K562 (cell line): ENCODE measurements around the gene RPS8. TPM values are rescaled to one million over a fixed set of nuclear protein-coding genes. Genes with fewer than 3 reads are reported as not detected.

ENCODE experiments used
- AFF1 ChIP-seq, 2 experiments: fragments of 450-650 bp; IDR thresholded peaks; 2 replicates each; pipeline ENCODE4 v1.6.1; 2018; ENCODE audit warnings: mild to moderate bottlenecking in 2 of 2, low read depth in 1 of 2; ENCODE audit not compliant: partially characterized antibody in 2 of 2
- HDAC1 ChIP-seq, 2 experiments: fragments of 450-650 bp; IDR thresholded peaks; 2 replicates each; pipeline ENCODE4 v1.6.1; 2016 to 2017; ENCODE audit warnings: inconsistent platforms in 1 of 2, mild to moderate bottlenecking in 1 of 2, moderate library complexity in 1 of 2
- HEY1 ChIP-seq: fragments of 250-450 bp; sonication (Bioruptor Pico); IDR thresholded peaks from 2 replicates; pipeline ENCODE4 v1.5.0; 2020; ENCODE audit warnings: mild to moderate bottlenecking, moderate library complexity, borderline replicate concordance
- MTA2 ChIP-seq: fragments of 450-650 bp; IDR thresholded peaks from 2 replicates; pipeline ENCODE4 v1.6.1; 2016; ENCODE audit warnings: low read depth
- REST ChIP-seq, 2 experiments: fragments of 450-650 bp; formaldehyde crosslinking in 1 of 2; IDR thresholded peaks; 2 replicates each; pipeline versions ENCODE4 v1.4.0 to v1.6.1; 2014 to 2020; ENCODE audit warnings: mild to moderate bottlenecking in 2 of 2, borderline replicate concordance in 1 of 2, low read depth in 1 of 2
- SIN3B ChIP-seq: fragments of 450-650 bp; IDR thresholded peaks from 2 replicates; pipeline ENCODE4 v1.6.1; 2017; ENCODE audit warnings: low read depth, mild to moderate bottlenecking, moderate library complexity
- USF2 ChIP-seq: sonication (generic); formaldehyde crosslinking; IDR thresholded peaks from 2 replicates; pipeline ENCODE4 v1.5.0; 2020; ENCODE audit warnings: missing genetic modification reagents
- ZNF134 ChIP-seq: fragments of 250-450 bp; sonication (Bioruptor Pico); conservative IDR thresholded peaks from 2 replicates; pipeline ENCODE4 v1.4.0; 2020
- ZNF217 ChIP-seq: sonication (generic); formaldehyde crosslinking; IDR thresholded peaks from 2 replicates; pipeline ENCODE4 v1.8.0; 2022; ENCODE audit warnings: mild to moderate bottlenecking, missing genetic modification reagents
- polyA plus RNA-seq, 8 experiments: library from polyadenylated mRNA; depleted of rRNA in 4 of 8; stranded (reverse) in 5 of 8; unstranded in 3 of 8; fragments of >200 nt; fragmentation: Nextera tagmentation in 2 of 8; fragmentation: Illumina TruSeq in 1 of 8; extraction: Ambion mirVana in 2 of 8; extraction: Trizol in 1 of 8; gene quantifications; 2 replicates each; pipeline versions ENCODE4 v1.2.1 to v1.2.3, GENCODE V29; 2011 to 2014; ENCODE audit warnings: inconsistent platforms in 1 of 8, missing spikeins in 1 of 8
- total RNA-seq, 7 experiments: library from RNA; depleted of rRNA in 6 of 7; stranded (reverse); fragments of >200 nt in 6 of 7; fragmentation: Illumina TruSeq in 2 of 7; extraction: Trizol in 2 of 7; gene quantifications; 2 replicates each; pipeline versions ENCODE4 v1.2.1 to v1.2.3, GENCODE V29; 2011 to 2021; ENCODE audit warnings: low replicate concordance in 1 of 7
- TF ChIP-seq, protein P1 (sequence below): fragments of 250-450 bp; sonication (Bioruptor Pico); IDR thresholded peaks from 2 replicates; pipeline ENCODE4 v1.4.0; 2020; ENCODE audit warnings: mild to moderate bottlenecking, moderate library complexity, borderline replicate concordance

RPS8 gene
- total and polyA plus RNA-seq, 9 of the 15 experiments (the other 6 are each of a cell fraction or from before 2014, with no cell fraction given): 2,431 to 4,168 (median 3,109) TPM

DNA sequence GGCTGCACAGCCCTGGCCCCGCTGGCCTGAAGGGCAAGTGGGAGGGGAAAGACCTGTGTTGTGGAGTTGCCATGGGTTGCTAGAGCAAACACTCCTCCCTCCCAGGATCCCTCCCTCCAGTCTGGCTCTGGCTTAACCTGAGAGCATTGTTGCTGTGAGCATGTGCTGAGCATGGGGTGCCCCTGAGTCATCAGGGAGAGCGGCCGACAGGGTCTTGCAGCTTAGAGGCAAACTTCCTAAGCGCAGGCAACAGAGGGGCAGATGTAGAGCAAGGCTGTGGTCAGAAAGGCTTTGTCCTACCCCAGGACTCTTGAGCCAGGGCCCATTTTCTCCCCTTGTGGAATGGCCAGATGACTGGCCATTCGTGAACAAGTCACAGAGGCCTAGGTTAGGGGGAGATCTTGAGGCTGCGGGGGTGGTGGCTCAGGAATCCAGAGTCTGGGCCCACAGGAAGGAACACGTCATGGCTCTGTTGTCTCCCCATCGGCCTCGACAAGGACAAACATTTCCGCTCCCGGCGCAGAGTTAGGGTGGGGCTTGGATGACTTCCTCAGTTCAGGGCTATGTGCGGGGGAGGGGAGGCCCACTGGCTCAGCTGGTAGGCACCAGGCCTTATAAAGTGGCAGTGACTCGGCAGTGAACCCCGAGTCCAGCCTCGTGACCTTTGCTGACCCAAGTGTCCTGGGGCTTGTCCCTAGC is 32.2 kb downstream of the RPS8 start (continued):
- TF ChIP-seq AFF1 (IDR thresholded peaks at IDR 0.05; ENCODE audit: low read depth in 1 of 2, partially characterized antibody in 2 of 2) (peak; percentile 73 to 91), SIN3B (no peak), HEY1 (CRISPR knock-in tag) (no peak; the same call in 1 of the 2 replicates), MTA2 (peak; percentile 5; the same call in 1 of the 2 replicates), ZNF217 (CRISPR knock-in tag) (no peak), HDAC1 (IDR thresholded peaks at IDR 0.05) (peak in 1 of 2 experiments; percentile 78; a peak in 2 of 4 replicates), USF2 (CRISPR knock-in tag) (no peak), ZNF134 (CRISPR knock-in tag) (peak; percentile 78), REST (IDR thresholded peaks at IDR 0.05; ENCODE audit: borderline replicate concordance) (no peak; the same call in 1 of the 2 replicates), REST (CRISPR knock-in tag; IDR thresholded peaks at IDR 0.05; ENCODE audit: low read depth) (no peak)
- TF ChIP-seq, protein P1, sequence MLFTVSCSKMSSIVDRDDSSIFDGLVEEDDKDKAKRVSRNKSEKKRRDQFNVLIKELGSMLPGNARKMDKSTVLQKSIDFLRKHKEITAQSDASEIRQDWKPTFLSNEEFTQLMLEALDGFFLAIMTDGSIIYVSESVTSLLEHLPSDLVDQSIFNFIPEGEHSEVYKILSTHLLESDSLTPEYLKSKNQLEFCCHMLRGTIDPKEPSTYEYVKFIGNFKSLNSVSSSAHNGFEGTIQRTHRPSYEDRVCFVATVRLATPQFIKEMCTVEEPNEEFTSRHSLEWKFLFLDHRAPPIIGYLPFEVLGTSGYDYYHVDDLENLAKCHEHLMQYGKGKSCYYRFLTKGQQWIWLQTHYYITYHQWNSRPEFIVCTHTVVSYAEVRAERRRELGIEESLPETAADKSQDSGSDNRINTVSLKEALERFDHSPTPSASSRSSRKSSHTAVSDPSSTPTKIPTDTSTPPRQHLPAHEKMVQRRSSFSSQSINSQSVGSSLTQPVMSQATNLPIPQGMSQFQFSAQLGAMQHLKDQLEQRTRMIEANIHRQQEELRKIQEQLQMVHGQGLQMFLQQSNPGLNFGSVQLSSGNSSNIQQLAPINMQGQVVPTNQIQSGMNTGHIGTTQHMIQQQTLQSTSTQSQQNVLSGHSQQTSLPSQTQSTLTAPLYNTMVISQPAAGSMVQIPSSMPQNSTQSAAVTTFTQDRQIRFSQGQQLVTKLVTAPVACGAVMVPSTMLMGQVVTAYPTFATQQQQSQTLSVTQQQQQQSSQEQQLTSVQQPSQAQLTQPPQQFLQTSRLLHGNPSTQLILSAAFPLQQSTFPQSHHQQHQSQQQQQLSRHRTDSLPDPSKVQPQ: no peak
